Adrenal gland (tissue), 5 donors: ENCODE measurements around the gene ATG4A.

Experiments used
- POLR2A ChIP-seq, 2 donors: fragments of 450-650 bp; IDR thresholded peaks; one replicate each; pipeline ENCODE4 v1.6.1; 2017; ENCODE audit warnings: antibody characterized with exemption in 2 of 2, mild to moderate bottlenecking in 2 of 2, moderate library complexity in 1 of 2
- TF ChIP-seq, protein P1 (sequence below), 6 experiments: fragments of 450-650 bp in 4 of 6; fragments of 200-600 bp in 2 of 6; sonication (generic) in 1 of 6; IDR thresholded peaks; 1 replicate in 5 of 6; 2 replicates in 1 of 6; pipeline versions ENCODE4 v1.5.1 to v1.8.0; 2016 to 2021; ENCODE audit warnings: antibody characterized with exemption in 6 of 6, mild to moderate bottlenecking in 2 of 6, moderate library complexity in 1 of 6
- donor health status: DM: no; HTN: no; CAD: no.

DNA sequence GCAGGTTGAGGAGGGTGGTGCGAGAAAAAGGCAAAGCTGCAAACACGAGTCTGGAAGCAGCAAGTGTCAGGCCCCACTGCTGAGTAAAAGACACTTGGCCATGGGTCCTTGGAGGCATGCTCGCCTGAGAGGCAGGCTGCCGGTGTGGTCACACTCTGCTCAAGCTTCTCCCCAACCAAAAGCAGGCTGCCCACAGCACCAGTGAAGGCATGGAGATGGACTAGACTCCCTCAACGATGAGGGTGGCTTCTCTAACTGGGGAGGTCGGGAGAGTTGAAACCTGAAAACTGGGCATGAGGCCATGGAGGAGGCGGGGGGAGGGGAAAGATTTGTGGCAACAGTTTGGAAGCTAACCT lies 86.5 kb downstream of the ATG4A start:
- TF ChIP-seq, protein P1, sequence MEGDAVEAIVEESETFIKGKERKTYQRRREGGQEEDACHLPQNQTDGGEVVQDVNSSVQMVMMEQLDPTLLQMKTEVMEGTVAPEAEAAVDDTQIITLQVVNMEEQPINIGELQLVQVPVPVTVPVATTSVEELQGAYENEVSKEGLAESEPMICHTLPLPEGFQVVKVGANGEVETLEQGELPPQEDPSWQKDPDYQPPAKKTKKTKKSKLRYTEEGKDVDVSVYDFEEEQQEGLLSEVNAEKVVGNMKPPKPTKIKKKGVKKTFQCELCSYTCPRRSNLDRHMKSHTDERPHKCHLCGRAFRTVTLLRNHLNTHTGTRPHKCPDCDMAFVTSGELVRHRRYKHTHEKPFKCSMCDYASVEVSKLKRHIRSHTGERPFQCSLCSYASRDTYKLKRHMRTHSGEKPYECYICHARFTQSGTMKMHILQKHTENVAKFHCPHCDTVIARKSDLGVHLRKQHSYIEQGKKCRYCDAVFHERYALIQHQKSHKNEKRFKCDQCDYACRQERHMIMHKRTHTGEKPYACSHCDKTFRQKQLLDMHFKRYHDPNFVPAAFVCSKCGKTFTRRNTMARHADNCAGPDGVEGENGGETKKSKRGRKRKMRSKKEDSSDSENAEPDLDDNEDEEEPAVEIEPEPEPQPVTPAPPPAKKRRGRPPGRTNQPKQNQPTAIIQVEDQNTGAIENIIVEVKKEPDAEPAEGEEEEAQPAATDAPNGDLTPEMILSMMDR (IDR thresholded peaks at IDR 0.05), result no peak
- TF ChIP-seq POLR2A (IDR thresholded peaks at IDR 0.05), result no peak
